ENCODE data around the gene TTLL13.
A peak's percentile ranks its signal among the peaks of the same experiment; 100 is the strongest.

GRCh38 chr15:90223441-90224165 is 25.8 kb upstream of the TTLL13 start:
- TF ChIP-seq TAF1 (IDR thresholded peaks at IDR 0.05; ENCODE audit: low read depth, low read length) (no peak), CTCF (IDR thresholded peaks at IDR 0.05; ENCODE audit: control extremely low read depth in 1 of 3, insufficient read depth in 1 of 3, low read depth in 1 of 3, low read length in 3 of 3) (no peak), POLR2AphosphoS5 (IDR thresholded peaks at IDR 0.05; ENCODE audit: low read depth, low read length) (0 out of 2 replicates have a peak, but pooled peaks have one; percentile 23), EZH2 (IDR thresholded peaks at IDR 0.05; ENCODE audit: low read depth, low read length, severe bottlenecking) (no peak), E2F6 (IDR thresholded peaks at IDR 0.05) (no peak), SRF (IDR thresholded peaks at IDR 0.05; ENCODE audit: low read depth, low read length) (no peak), GABPA (IDR thresholded peaks at IDR 0.05; ENCODE audit: borderline replicate concordance, insufficient read depth, low read length) (no peak), CREB1 (IDR thresholded peaks at IDR 0.05) (no peak)
